ENCODE results near the gene PGM5.
"Not testable (repeated sequence)": the region's sequence is repeated elsewhere in the genome, so short reads cannot be mapped to it uniquely, and the experiment has no call there.

The PGM5 gene

DNA sequence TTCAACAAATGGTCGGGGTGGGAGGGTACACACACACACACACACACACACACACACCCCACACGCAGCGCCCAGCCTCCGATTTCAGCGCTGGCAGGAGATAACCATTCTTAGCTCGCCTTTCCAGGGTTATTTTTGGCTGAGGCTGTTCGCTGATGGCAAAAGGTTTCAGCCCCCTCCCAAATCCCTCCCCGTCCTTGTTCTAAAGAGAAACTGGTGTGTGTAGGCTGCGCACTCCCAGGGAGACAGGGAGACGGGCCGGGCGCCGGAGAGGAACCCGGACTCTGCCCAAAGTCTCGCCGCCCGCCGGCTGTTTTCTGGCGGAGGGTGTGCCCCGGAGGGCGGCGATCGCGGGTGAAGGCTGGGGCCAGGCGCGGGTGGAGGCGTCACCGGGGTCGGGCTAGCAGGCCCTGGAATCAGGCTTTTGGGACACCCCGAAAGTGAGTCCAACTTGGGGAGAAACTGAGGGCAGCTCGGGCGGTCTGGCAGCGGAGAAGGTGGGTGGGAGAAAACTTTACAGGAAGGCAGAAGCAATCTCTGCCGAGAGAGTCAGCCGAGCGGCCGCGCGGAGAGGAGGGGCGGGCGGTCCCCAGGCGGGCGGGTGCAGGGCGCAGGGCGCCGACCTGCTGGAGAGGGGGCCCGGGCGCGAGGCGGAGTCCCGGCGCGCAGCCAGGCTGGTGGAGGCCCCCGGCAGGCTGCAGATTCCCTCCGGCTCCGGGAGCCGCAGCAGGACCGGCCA, at the start of gene PGM5:
PGM5 (plus strand) TSS at position 232 of the 739 bp plus-strand sequence. CDS start 517 bp downstream, outside the sequence.
- DNase-seq (ENCODE audit: extremely low read depth, low read depth) = not testable (repeated sequence)

DNA sequence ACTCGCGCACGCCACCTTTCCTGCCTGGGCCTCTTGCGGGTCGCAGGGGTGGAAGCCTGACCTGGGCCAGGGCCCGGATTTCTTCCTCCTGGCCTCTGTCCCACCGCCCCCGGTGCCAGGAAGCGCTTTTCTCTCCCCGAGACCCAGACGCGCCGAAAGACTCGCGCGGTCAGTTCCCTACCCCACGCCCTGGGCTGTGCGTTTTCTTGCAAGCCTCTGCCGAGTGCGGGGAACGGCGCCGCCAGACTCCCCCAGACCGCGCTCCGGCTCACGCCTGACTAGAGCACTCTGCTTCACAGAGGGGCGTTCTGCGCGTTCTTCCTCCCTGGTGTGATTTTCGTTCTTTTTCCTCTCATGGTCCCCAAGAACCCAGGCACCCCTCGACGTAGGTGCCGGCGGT, 49.3 kb upstream of the PGM5 start:
- not testable (repeated sequence) for DNase-seq (ENCODE audit: extremely low read depth, low read depth)

GRCh38 chr9:68307654-68308053, 48.8 kb upstream of the PGM5 start:
- DNase-seq (ENCODE audit: extremely low read depth, low read depth) = not testable (repeated sequence)

- not testable (repeated sequence) for DNase-seq (ENCODE audit: extremely low read depth, low read depth)
Measured at GRCh38 chr9:68311208-68311607, 45.2 kb upstream of the PGM5 start.

GRCh38 chr9:68318209-68318608, 38.2 kb upstream of the PGM5 start:
- not testable (repeated sequence) for DNase-seq (ENCODE audit: extremely low read depth, low read depth)

DNA sequence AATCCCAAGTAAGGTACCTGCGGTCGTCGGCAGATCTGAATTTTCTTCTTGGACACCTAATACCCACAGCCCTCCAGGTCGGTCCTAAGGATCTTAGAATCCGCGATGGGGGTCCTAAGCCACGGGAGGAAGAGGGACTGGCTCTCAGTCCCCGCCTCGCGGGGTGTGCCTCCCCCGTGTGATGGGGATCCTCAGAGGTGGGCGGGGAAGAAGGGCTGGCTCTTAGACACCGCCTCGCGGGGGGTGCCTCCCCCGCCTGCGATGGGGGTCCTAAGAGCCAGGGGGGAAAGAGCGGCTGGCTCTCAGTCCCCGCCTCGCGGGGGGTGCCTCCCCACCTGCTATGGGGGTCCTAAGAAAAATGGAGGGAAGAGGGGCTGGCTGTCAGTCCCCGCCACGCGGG, 32.7 kb upstream of the PGM5 start:
- not testable (repeated sequence) for DNase-seq (ENCODE audit: extremely low read depth, low read depth)

DNA sequence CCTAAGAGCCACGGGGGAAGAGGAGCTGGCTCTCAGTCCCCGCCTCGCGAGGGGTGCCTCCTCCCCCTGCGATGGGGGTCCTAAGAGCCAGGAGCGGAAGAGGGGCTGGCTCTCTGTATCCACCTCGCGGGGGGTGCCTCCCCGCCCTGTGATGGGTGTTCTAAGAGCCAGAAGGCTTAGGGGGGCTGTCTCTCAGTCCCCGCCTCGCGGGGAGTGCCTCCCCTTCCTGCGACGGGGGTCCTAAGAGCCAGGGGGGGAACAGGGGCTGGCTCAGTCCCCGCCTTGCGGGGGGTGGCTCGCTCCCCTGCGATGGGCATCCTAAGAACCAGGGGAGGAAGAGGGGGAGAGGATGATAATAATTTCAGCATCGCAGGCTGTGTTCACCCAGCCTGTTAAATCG, 31.9 kb upstream of the PGM5 start:
- not testable (repeated sequence) for DNase-seq (ENCODE audit: extremely low read depth, low read depth)

DNA sequence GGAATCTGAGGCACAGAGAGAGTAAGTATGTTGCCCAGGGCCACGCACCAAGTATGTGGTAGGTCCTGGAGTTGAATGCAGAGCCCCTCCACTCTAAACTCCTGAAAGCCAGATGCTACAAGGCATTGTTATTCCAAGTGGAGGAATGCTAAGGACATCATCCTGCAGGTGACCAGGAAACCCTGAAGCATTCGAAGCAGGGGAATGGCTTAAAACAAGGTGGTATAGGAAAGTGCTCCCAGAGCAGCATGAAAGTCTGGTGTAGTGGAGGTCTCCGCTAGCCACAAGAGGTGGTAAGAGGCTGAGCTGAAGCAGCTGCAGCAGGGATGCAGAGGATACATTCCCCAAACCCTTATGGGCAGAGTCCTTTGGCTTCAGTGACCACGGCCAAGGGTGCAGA, 27.3 kb upstream of the PGM5 start:
- DNase-seq (ENCODE audit: extremely low read depth, low read depth) = not testable (repeated sequence)

GRCh38 chr9:68330531-68331173, 25.8 kb upstream of the PGM5 start:
- not testable (repeated sequence) for DNase-seq (ENCODE audit: extremely low read depth, low read depth)

DNA sequence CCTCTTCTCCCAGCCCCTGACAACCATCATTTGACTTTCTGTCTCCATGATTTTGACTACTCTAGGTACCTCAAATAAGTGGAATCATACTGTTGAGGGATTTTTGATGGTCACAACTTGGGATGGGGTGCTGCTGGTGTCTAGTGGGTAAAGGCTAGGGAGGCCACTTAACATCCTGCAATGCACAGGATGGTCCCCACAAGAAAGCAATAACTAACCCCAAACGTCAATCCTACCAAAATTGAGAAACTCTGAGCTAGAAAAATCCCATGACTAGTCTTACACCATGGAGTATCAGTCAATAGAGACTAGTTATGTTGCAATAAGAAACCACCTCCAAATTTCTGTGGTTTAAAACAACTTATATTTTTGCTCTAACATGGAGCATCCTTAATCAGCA, 24.3 kb upstream of the PGM5 start:
- DNase-seq (ENCODE audit: extremely low read depth, low read depth) = not testable (repeated sequence)

- not testable (repeated sequence) for DNase-seq (ENCODE audit: extremely low read depth, low read depth)
Measured at GRCh38 chr9:68335935-68336334, 20.5 kb upstream of the PGM5 start.

GRCh38 chr9:68336639-68337339, 19.6 kb upstream of the PGM5 start:
- not testable (repeated sequence) for DNase-seq (ENCODE audit: extremely low read depth, low read depth)

- DNase-seq (ENCODE audit: extremely low read depth, low read depth) = not testable (repeated sequence)
Measured at GRCh38 chr9:68338000-68338399, 18.4 kb upstream of the PGM5 start.

- not testable (repeated sequence) for DNase-seq (ENCODE audit: extremely low read depth, low read depth)
Measured at GRCh38 chr9:68342265-68343025, 14.0 kb upstream of the PGM5 start.

- not testable (repeated sequence) for DNase-seq (ENCODE audit: extremely low read depth, low read depth)
Measured at GRCh38 chr9:68343242-68343641, 13.2 kb upstream of the PGM5 start.

DNA sequence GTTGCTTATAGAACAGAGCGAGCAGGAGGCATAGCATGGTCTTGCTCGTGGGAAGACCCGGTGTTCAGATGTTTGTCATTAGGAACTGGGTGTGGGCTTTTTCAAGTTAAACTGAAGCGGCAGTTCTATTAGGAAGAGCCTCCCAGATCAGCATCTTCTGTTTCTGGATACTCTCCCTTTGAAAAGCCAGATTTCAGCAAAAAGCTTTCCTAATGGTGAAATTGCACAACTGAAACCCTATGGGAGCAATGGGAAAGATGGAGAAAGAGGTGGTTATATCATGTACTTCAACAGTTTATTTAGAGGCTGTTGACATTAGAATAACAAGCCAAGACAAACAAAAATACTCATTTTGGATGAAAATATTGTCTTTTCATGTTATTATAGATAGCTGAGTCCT, 12.4 kb upstream of the PGM5 start:
- DNase-seq (ENCODE audit: extremely low read depth, low read depth) = not testable (repeated sequence)

GRCh38 chr9:68351689-68352088, 4.7 kb upstream of the PGM5 start:
- not testable (repeated sequence) for DNase-seq (ENCODE audit: extremely low read depth, low read depth)

DNA sequence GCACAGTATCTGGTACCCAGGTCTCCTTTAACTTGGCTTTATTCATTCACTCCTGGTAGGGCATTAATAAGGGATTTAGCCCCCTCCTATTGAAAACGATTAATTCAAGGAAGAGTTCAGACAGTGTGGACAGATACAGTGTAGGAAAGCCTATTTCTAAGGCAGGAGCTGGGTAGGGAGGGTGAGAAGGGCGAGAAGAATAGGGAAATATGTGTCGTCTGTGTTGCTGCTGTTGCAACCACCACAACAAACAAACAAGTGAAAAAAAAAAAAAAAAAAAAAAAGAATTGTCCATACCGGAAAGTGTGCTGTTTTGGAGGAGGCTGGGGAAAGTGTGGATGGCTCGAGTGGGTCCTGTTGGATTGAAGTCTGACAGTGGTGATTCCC, 425 bp upstream of the PGM5 start:
- DNase-seq (ENCODE audit: extremely low read depth, low read depth) = not testable (repeated sequence)

- not testable (repeated sequence) for DNase-seq (ENCODE audit: extremely low read depth, low read depth)
Measured at GRCh38 chr9:68357119-68357714, 806 bp downstream of the PGM5 start.

DNA sequence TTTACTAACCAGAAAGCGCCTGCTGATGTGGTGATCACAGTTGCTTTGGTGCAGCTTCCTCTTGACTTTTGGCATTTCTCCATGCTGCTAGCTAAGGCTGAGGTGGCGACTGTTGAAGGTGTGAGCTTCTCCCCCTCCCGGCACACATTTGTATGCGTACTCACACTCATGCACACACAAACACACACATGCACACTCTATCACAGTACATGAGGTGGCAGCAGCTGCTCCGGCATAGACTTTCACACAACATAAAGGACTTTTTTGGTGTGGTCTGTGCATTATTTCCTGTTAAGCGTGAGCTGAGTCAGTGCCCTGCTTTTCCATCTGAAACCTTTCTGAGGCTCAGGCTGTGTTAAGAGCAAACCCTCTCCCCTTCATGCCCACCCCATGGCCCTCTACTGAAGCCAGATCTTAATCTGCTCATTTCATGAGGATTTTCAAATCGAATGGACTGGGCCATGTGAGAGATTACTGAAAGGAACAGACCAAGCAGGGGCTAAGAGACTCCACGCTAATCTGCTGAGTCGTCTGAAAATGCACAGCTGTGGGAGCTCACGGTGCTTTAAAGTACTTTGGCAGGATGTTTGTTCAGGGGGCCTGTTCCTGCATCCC, 10.6 kb downstream of the PGM5 start:
- DNase-seq (ENCODE audit: extremely low read depth, low read depth) = not testable (repeated sequence)

All from AG09319 (cell line).